ENCODE results near the gene CNNM1. TPM values are rescaled to one million over a fixed set of nuclear protein-coding genes. Genes with fewer than 3 reads are reported as not detected.

CNNM1 gene
- total RNA-seq, 1 donor from 2014 or later, result 0.19 TPM

DNA sequence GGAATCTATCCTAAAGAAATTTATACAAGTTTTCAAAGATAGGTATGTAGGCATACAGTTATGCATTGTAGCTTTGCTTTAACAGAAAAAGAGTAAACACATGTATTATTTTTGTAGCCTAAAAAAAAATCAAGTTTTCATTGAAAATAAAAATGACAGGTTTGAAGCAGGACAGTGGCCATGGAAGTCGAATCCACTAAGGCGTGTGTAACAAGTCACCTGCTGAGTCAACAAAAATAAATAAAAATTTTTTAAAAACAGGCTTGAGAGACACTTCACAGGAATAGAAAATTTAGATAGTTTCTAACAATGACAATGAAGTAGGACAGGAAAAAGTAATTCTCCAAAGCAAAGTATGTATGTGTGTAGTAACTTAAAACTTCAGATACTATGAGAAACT, 109.7 kb downstream of the CNNM1 start:
- TF ChIP-seq, protein P1, sequence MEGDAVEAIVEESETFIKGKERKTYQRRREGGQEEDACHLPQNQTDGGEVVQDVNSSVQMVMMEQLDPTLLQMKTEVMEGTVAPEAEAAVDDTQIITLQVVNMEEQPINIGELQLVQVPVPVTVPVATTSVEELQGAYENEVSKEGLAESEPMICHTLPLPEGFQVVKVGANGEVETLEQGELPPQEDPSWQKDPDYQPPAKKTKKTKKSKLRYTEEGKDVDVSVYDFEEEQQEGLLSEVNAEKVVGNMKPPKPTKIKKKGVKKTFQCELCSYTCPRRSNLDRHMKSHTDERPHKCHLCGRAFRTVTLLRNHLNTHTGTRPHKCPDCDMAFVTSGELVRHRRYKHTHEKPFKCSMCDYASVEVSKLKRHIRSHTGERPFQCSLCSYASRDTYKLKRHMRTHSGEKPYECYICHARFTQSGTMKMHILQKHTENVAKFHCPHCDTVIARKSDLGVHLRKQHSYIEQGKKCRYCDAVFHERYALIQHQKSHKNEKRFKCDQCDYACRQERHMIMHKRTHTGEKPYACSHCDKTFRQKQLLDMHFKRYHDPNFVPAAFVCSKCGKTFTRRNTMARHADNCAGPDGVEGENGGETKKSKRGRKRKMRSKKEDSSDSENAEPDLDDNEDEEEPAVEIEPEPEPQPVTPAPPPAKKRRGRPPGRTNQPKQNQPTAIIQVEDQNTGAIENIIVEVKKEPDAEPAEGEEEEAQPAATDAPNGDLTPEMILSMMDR (IDR thresholded peaks at IDR 0.05; ENCODE audit: borderline replicate concordance), result no peak
- peaks cover 18% of the 10 kb centered on the region for H3K4me1 ChIP-seq
- intact Hi-C loops (cut with micrococcal nuclease), result no loop called here
- no peak for DNase-seq
- H3K9me3 ChIP-seq (replicated peaks), result no peaks in the 10 kb centered on the region
- no peaks in the 10 kb centered on the region for H3K36me3 ChIP-seq
- H3K27me3 ChIP-seq (ENCODE audit: low read depth), result no peaks in the 10 kb centered on the region
- H3K4me3 ChIP-seq, result no peak overlapping the region
- no peak overlapping the region for H3K27ac ChIP-seq (replicated peaks)

DNA sequence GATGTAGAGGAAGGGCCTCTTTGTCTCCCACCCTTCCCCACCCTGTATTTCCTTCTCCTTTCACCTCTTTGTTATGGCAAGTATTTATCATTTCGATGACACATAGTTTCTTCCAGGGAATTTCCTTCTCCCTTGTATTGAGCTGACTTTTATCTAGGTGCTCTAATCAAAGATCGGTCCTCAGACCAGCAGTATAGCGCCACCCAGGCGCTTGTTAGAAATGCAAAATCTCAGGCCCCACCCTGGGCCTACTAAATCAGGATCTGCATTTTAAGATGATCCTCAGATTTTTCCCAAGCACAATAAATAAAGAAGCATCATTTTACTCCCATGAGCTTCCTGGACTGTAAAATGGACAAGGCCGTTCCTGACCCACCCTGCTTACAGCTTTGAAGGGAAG, 113.2 kb downstream of the CNNM1 start:
- intact Hi-C loops (cut with micrococcal nuclease), result no loop called here
- Histone ChIP-seq H3K9me3 (replicated peaks) (no peaks in the 10 kb centered on the region), H3K27me3 (ENCODE audit: low read depth) (peaks cover 3% of the 10 kb centered on the region), H3K4me1 (no peaks in the 10 kb centered on the region), H3K4me3 (no peak overlapping the region), H3K27ac (replicated peaks) (no peak overlapping the region), H3K36me3 (no peaks in the 10 kb centered on the region)
- no peak for DNase-seq
- TF ChIP-seq, protein P1 (IDR thresholded peaks at IDR 0.05; ENCODE audit: borderline replicate concordance), result no peak

DNA sequence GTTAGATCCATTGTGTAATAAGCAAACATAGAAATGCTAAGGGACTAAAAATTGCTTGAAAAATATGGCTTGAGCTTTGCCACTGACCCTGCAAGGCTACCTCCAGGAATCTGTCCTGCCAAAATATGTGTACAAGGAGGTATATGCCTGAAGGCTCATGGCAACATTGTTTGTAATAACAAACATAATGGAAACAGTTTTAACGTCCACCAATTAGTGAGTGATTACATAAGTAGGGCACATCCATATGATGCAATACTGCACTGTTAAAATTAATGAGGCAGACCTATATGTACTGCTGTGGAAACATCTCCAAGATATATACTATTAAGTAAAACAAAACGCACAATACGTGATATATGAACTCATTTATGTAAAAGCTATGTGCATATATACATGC, 114.3 kb downstream of the CNNM1 start:
- H3K4me1 ChIP-seq, result no peaks in the 10 kb centered on the region
- H3K4me3 ChIP-seq, result no peak overlapping the region
- no peaks in the 10 kb centered on the region for H3K9me3 ChIP-seq (replicated peaks)
- intact Hi-C loops (cut with micrococcal nuclease), result no loop called here
- no peak for DNase-seq
- no peaks in the 10 kb centered on the region for H3K36me3 ChIP-seq
- no peak overlapping the region for H3K27ac ChIP-seq (replicated peaks)
- peaks cover 11% of the 10 kb centered on the region for H3K27me3 ChIP-seq (ENCODE audit: low read depth)
- TF ChIP-seq, protein P1 (IDR thresholded peaks at IDR 0.05; ENCODE audit: borderline replicate concordance), result no peak

Other genes starting within 250 kb of the CNNM1 start
- not detected for gene HPSE2, start 93.5 kb upstream of the CNNM1 start, total RNA-seq
- gene GOT1, start 101.3 kb downstream of the CNNM1 start, total RNA-seq, result 609 TPM
- gene NKX2-3, start 203.6 kb downstream of the CNNM1 start, total RNA-seq, result not detected